Dermis blood vessel endothelial cell (primary cell): Measurements from ENCODE around the gene SEMA4F. TPM values are rescaled to one million over a fixed set of nuclear protein-coding genes. Genes with fewer than 3 reads are reported as not detected.
"Not testable (repeated sequence)": the region's sequence is repeated elsewhere in the genome, so short reads cannot be mapped to it uniquely, and the experiment has no call there.

Experiments
- DNase-seq: peaks from one replicate; pipeline ENCODE4 v3.0.0; 2010
- total RNA-seq: library from RNA; depleted of rRNA; stranded (reverse); fragments of >200 nt; gene quantifications from 2 replicates; pipeline ENCODE4 v1.2.3, GENCODE V29; 2014

SEMA4F gene
- 4.4 and 5.0 TPM in 2 replicates for total RNA-seq

GRCh38 chr2:74653985-74654882 is at the start of gene SEMA4F:
Gene SEMA4F, plus strand, starts transcription at chr2:74654247. Its CDS starts 130 bp downstream, at chr2:74654377.
- peak; percentile 89 for DNase-seq

DNA sequence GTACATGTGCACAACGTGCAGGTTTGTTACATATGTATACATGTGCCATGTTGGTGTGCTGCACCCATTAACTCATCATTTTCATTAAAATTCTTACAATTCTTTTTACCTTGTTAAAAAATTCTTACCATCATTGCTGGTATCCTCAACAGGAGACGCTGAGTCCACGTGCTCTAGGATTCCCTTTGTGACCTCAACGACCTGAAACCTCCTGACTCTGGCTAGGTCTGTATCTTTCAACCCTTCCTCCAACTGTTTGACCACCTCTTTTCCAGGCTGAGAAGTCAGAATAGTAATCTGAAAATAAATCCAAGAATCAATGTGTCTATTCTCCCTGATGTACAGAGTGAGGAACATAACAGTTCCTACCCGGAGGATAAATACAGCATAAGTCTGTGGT is 47.1 kb upstream of the SEMA4F start:
- no peak for DNase-seq

GRCh38 chr2:74617122-74617521 is 36.9 kb upstream of the SEMA4F start:
- no peak for DNase-seq

DNA sequence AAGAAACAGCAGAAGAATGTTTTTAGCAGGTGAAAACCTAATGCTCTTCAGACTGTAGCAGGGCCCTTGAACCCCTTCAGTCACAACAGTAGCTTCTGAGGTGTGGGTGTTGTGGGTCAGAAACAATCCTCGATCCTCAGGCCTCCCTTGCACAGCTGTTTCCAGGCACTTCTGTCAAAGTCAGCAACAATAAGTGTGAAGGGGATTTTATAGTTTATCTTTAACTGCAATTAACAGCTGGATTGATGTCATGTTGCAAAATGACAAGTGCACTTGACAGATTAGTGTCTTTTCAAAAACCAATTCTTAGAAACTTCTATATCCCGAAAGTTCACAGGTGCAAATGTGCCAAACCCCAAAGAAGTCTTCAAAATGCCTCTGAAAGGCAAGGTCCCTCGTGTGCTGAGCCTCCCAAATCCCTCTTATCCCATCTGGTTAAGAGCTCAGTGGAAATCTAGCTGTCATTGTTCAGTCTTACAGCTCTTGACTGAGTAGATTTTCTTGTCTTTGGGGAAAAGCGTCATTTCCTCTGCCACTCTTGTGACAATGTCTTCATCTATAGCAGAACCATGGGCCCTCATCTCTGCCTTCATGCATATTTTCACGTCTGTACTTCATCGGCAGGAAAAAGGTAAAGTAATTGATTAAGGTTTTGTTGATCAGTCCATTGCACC is 35.5 kb upstream of the SEMA4F start:
- no peak for DNase-seq

DNA sequence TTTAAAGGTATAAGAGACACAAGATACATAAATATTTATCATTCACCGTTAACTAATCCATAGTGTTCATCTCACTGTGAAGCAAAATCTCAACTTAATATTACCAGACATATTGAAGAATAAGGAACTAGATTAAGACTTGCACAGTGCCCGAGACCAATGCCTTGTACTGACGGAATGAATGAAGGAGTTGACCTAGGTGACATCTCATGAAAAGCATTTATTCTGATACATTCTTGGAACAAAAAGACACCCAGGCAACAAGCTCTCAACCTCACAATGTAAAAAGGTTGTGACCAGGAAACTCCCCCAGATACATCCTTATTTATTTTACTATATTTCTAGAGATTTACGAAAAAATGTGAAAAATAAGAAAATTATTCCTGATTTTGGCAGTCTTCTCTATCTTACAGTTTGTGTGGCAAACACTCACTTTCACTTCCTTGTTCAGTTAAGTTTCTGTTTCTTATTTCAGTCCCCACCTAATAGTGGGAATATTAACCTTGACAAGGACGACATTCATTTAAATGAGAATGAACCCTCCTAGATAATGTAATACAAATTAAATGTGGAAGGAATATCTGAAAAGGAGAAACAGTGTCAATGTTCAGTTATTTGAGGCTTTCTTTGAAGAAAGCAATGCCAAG is 34.3 kb upstream of the SEMA4F start:
- no peak for DNase-seq

- DNase-seq: no peak
Measured at GRCh38 chr2:74620671-74621070, 33.4 kb upstream of the SEMA4F start.

DNA sequence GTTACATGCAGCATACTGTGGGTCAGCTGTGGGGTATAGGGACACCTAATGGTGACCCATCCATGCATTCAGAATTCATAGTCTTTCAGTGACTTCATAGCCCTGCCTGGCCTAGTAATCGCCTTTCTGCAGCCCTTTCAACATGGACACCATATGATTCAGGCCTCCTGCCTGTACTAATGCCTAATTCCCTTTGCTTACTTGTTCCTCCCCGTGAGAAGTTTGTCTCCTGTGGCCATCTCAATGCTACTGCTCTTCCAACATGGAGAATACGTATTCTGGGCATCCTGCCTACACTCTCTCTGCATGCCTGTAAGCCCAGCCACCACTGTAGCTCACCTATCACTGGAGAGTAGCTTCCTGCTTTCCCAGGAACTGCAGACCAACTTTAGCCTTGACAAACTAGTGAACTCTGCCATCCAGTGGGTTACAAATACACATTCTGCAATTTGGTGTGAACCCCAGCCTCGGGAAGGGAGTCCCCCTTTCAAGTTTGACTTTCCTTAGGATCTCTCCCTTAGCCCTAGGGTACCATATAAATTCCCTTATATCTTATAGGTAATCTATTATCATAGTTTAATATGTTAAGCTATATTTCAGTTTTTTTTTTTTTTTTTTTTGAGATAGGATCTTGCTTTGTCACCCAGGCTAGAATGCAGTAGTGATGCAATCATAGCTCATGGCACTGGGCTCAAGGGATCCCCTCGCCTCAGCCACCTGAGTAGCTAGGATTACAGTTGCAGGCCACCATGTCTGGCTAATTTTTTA is 28.2 kb upstream of the SEMA4F start:
- DNase-seq: no peak

DNA sequence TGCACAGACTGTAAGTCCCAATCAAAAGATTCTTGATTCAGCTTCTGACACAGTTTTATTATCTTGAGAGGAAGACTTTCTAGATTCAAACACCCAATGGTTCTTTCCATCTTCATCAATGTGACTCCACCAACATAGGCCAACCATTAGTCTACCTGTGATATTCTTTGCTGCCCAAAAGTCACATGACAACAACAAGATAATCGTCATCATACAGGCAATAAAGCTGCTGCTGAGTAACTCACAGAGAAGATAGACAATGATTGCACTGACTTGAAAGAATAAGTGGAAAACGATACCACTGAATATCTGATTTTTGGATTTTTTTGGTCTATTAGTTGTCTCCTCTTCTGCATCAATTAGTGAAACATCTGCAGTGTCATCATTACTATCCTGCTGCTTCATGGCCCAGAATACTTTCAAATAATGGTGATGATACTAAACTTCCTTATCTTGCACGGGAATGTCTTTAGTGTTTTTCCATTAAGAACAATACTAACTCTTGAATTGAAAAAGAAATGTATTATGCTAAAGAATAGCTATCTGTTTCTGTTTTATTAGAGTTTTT is 25.4 kb upstream of the SEMA4F start:
- DNase-seq: no peak

DNA sequence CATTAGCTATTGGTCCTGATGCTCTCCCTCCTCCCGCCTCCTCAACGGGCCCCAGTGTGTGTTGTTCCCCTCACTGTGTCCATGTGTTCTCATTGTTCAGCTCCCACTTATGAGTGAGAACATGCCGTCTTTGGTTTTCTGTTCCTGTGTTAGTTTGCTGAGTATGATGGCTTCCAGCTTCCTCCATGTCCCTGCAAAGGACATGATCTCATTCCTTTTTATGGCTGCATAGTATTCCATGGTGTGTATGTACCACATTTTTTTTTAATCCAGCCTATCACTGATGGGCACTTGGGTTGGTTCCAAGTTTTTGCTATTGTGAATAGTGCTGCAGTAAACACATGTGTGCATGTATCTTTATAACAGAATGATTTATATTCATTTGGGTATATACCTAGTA is 23.6 kb upstream of the SEMA4F start:
- DNase-seq: not testable (repeated sequence)

DNA sequence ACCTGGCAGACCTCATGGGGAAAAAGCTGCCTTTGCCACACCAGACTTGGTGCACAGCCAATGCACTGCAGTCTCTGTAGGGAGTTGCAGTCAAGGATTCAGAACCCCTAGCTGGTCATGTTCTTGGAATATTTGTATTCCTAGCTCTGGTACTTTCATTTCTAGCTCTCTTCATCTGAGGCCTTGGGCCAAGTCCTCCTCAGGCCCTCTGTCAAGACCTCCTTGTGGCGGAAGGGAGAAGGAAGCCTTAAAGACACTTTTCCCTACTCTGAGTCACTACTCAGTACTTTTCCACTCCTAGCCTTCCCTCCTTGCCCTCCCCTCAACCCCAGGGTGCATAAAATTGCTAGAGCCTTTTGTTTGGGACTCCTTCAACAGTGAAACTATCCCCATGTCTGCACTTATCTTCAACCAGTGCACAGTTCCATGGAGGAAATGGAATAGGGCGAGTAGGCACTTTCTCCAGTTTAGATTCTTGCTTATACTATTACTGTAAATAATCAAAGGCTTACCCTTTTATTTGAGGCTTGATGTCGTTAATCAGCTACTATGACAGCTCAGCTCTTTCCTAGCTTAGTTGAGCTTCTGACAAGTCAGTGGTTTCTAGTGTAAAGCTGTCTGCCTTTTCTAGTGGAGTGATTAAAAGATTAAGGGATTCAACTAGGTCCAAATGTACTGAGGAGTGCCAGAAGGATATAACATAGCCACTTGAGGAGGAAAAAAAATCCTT is 21.7 kb upstream of the SEMA4F start:
- DNase-seq: peak; percentile 4

GRCh38 chr2:74632939-74633312 is 21.1 kb upstream of the SEMA4F start:
- DNase-seq: no peak

DNA sequence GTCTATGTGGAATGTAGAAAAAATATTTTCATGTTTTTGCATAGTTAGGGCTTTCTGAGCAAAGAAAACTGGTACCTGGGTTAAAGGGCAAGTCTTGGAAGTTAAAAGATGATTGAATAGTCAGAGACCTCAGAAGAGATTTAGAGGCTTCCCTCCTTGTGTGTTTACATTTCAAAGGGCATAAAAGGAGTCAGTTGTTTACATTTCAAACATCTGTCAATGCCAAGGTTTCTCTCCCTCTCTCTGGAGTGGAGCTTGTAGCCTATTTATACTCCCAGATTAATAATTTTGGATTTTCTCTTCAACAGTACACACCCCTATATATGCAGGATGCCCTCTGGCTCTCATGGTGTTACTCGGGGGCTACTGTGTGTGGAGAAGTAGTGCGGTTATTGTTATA is 14.5 kb upstream of the SEMA4F start:
- DNase-seq: no peak

DNA sequence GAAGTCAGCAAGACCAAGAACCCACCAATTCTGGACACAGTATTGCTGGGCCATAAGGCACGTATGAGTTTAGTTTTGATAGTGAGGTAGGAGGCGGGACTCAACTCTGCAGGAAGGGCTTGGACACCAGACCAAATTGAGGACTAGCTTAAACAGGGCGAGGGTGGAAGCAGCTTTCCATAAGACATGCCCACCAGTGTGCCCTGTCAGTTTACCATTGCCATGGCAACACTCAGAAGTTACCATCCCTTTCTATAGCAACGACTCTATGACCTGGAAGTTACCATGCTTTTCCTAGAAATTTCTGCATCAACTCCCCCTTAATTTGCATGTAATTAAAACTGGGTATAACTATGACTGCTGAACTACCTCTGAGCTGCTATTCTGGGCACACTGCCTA is 8.7 kb upstream of the SEMA4F start:
- DNase-seq: no peak

- DNase-seq: no peak
Measured at GRCh38 chr2:74646201-74646600, 7.8 kb upstream of the SEMA4F start.

- no peak for DNase-seq
Measured at GRCh38 chr2:74646834-74647482, 7.1 kb upstream of the SEMA4F start.

- DNase-seq: no peak
Measured at GRCh38 chr2:74648009-74648443, 6.0 kb upstream of the SEMA4F start, which contains the start of gene M1AP. Gene M1AP, minus strand, starts transcription at chr2:74648330. Its CDS starts 8,055 bp downstream, at chr2:74640275.

GRCh38 chr2:74653589-74653984 is 460 bp upstream of the SEMA4F start:
- DNase-seq: no peak

DNA sequence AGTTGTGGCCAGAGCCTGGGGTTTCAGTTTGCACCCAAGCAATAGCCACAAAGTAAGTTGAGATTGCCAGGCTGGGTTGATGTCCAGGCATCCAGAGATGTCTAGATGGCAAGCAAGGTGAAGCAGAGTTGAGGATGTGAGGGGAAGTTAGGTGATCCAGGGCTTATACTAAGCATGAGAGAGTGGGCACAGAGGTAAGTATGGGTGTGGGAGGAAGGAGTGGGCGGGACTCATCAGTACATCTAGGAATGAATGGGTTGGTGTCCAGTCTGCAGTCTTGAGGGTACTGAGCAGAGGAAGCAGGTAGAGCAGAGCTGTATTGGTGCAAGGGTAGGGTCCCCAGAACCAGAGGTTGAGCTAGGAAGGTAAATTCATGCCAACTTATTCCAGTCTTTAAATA is 1.5 kb downstream of the SEMA4F start:
- no peak for DNase-seq

- no peak for DNase-seq
Measured at GRCh38 chr2:74658516-74658915, 4.5 kb downstream of the SEMA4F start.

GRCh38 chr2:74659462-74659861 is 5.4 kb downstream of the SEMA4F start:
- no peak for DNase-seq

DNA sequence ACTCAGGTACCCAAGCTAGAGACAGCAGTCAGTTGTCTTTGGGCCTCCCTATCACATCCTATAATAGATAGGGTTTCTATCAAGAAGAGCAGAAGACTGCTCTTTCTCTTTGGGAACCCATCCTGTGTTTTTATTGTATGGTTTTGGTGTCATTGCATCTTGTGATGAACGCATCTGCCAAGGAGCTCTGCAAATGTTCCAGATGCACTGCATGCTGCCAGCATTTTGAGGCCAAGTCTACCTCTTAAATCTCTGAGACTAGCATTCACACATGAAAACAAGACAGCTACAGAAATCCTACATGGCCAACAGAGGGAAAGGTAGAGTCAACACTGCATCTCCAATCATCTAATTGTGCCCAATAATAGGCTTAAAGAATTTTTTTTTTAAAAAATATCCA is 14.0 kb downstream of the SEMA4F start:
- DNase-seq: no peak
